ENCODE results near the gene SLC26A8. TPM values are rescaled to one million over a fixed set of nuclear protein-coding genes. Genes with fewer than 3 reads are reported as not detected.

The SLC26A8 gene
- total and polyA plus RNA-seq, 2 experiments from 2014 or later = 0.89 to 2.9 TPM

GRCh38 chr6:35924146-35924545 is 100.3 kb downstream of the SLC26A8 start:
- no peak overlapping the region for H3K27ac Mint-ChIP-seq
- no peak overlapping the region for H3K4me3 Mint-ChIP-seq
- TF ChIP-seq ETS1 (IDR thresholded peaks at IDR 0.05) = no peak
- H3K27ac ChIP-seq (ENCODE audit: low read depth) = no peak overlapping the region
- H3K79me2 ChIP-seq (replicated peaks; ENCODE audit: insufficient read depth) = peaks cover 13% of the 10 kb centered on the region
- no peak overlapping the region for H3K4me2 ChIP-seq
- ATAC-seq (no peak), DNase-seq (ENCODE audit: low spot score) (no peak)
- H3K27me3 Mint-ChIP-seq (ENCODE audit: insufficient read depth, low read depth, poor library complexity) = peaks cover 12% of the 10 kb centered on the region
- H3K27me3 ChIP-seq (ENCODE audit: insufficient read depth) = no peaks in the 10 kb centered on the region
- no peak overlapping the region for H3K4me3 ChIP-seq
- peaks cover 7% of the 10 kb centered on the region for H4K20me1 ChIP-seq (replicated peaks; ENCODE audit: insufficient read depth)
- H3F3A ChIP-seq (replicated peaks; ENCODE audit: low read depth) = no peaks in the 10 kb centered on the region
- peaks cover 5% of the 10 kb centered on the region; the same call in 2 of the 3 replicates for H3K36me3 Mint-ChIP-seq (ENCODE audit: low read depth)
- H3K4me1 ChIP-seq (ENCODE audit: insufficient read depth) = peaks cover 5% of the 10 kb centered on the region; the same call in 1 of the 2 replicates
- H3K36me3 ChIP-seq (ENCODE audit: insufficient read depth) = no peaks in the 10 kb centered on the region
- H3K9me3 Mint-ChIP-seq = no peaks in the 10 kb centered on the region
- H3K9me2 ChIP-seq (ENCODE audit: insufficient read depth) = no peaks in the 10 kb centered on the region
- H2AFZ ChIP-seq = no peak overlapping the region
- H3K4me1 Mint-ChIP-seq = peaks cover 16% of the 10 kb centered on the region

GRCh38 chr6:35922139-35922554 is 102.3 kb downstream of the SLC26A8 start:
- Mint-ChIP-seq H3K27ac (no peak overlapping the region), H3K9me3 (no peaks in the 10 kb centered on the region), H3K4me3 (peak overlapping the region; percentile 85), H3K4me1 (peaks cover 30% of the 10 kb centered on the region), H3K27me3 (ENCODE audit: insufficient read depth, low read depth, poor library complexity) (peaks cover 8% of the 10 kb centered on the region), H3K36me3 (ENCODE audit: low read depth) (peaks cover 20% of the 10 kb centered on the region)
- no peaks in the 10 kb centered on the region for H3K27me3 ChIP-seq (ENCODE audit: insufficient read depth)
- peaks cover 8% of the 10 kb centered on the region; the same call in 1 of the 2 replicates for H3K36me3 ChIP-seq (ENCODE audit: insufficient read depth)
- H2AFZ ChIP-seq = no peak overlapping the region
- peaks cover 27% of the 10 kb centered on the region for H4K20me1 ChIP-seq (replicated peaks; ENCODE audit: insufficient read depth)
- H3K27ac ChIP-seq (ENCODE audit: low read depth) = no peak overlapping the region
- no peak overlapping the region; the same call in 1 of the 2 replicates for H3K4me3 ChIP-seq
- peaks cover 33% of the 10 kb centered on the region for H3K79me2 ChIP-seq (replicated peaks; ENCODE audit: insufficient read depth)
- no peaks in the 10 kb centered on the region for H3K9me2 ChIP-seq (ENCODE audit: insufficient read depth)
- 0 out of 2 replicates have a peak overlapping the region, but pooled peaks have one; percentile 82 for H3K4me2 ChIP-seq
- H3F3A ChIP-seq (replicated peaks; ENCODE audit: low read depth) = no peaks in the 10 kb centered on the region
- DNase-seq (ENCODE audit: low spot score) = no peak
- TF ChIP-seq JUNB (IDR thresholded peaks at IDR 0.05; ENCODE audit: unreplicated experiment) = no peak
- no peak for TF ChIP-seq ZNF114 (CRISPR knock-in tag; IDR thresholded peaks at IDR 0.05)
- TF ChIP-seq NANOG (IDR thresholded peaks at IDR 0.05; ENCODE audit: borderline replicate concordance) = no peak
- TF ChIP-seq EZH2phosphoT487 (IDR thresholded peaks at IDR 0.05; ENCODE audit: unreplicated experiment) = no peak
- no peak for ATAC-seq
- peaks cover 15% of the 10 kb centered on the region for H3K4me1 ChIP-seq (ENCODE audit: insufficient read depth)

GRCh38 chr6:35920793-35921732 is 103.4 kb downstream of the SLC26A8 start, which contains the start of gene SRPK1:
Gene SRPK1 (minus strand): TSS chr6:35921098. CDS start chr6:35921056, 42 bp downstream.
- peaks cover 44% of the 10 kb centered on the region for H3K79me2 ChIP-seq (replicated peaks; ENCODE audit: insufficient read depth)
- H3K4me1 ChIP-seq (ENCODE audit: insufficient read depth) = peaks cover 15% of the 10 kb centered on the region
- TF ChIP-seq ZNF114 (CRISPR knock-in tag; IDR thresholded peaks at IDR 0.05) (no peak), ZNF331 (CRISPR knock-in tag; IDR thresholded peaks at IDR 0.05; ENCODE audit: low read depth) (no peak), POLR2AphosphoS5 (IDR thresholded peaks at IDR 0.05; ENCODE audit: low read depth) (peak; percentile 98), NANOG (IDR thresholded peaks at IDR 0.05; ENCODE audit: borderline replicate concordance) (no peak), REST (IDR thresholded peaks at IDR 0.05; ENCODE audit: unreplicated experiment) (peak; percentile 22), EZH2phosphoT487 (IDR thresholded peaks at IDR 0.05; ENCODE audit: unreplicated experiment) (no peak)

More at GRCh38 chr6:35920793-35921732, 103.4 kb downstream of the SLC26A8 start, which contains the start of gene SRPK1:
- peak; percentile 92 for DNase-seq (ENCODE audit: low spot score)
- peaks cover 30% of the 10 kb centered on the region for H3K4me1 Mint-ChIP-seq
- Histone ChIP-seq H3F3A (replicated peaks; ENCODE audit: low read depth) (no peaks in the 10 kb centered on the region), H3K4me2 (peak within 1 kb of the TSS; percentile 95), H3K36me3 (ENCODE audit: insufficient read depth) (peaks cover 17% of the 10 kb centered on the region), H3K4me3 (peak within 1 kb of the TSS; percentile 98), H2AFZ (peak within 1 kb of the TSS; percentile 92), H3K27ac (ENCODE audit: low read depth) (peak within 1 kb of the TSS; percentile 46), H3K27me3 (ENCODE audit: insufficient read depth) (no peaks in the 10 kb centered on the region), H3K9me2 (ENCODE audit: insufficient read depth) (no peaks in the 10 kb centered on the region), H4K20me1 (replicated peaks; ENCODE audit: insufficient read depth) (peaks cover 35% of the 10 kb centered on the region)
- peaks cover 31% of the 10 kb centered on the region for H3K36me3 Mint-ChIP-seq (ENCODE audit: low read depth)
- peak within 1 kb of the TSS; percentile 96 for H3K4me3 Mint-ChIP-seq
- H3K27ac Mint-ChIP-seq = peak within 1 kb of the TSS; percentile 95
- H3K27me3 Mint-ChIP-seq (ENCODE audit: insufficient read depth, low read depth, poor library complexity) = peaks cover 6% of the 10 kb centered on the region
- H3K9me3 Mint-ChIP-seq = no peaks in the 10 kb centered on the region
- peak; percentile 72 for ATAC-seq

All from GM23338 (cell line).